Stimulated activated CD4-positive, alpha-beta T cell treated with anti-CD3 and anti-CD28 coated beads, TNF-alpha, amount 100 ng/mL, for 24 hours (primary cell): ENCODE results near the gene ZNF454.

Experiments
- DNase-seq, 3 experiments: peaks; one replicate each; pipeline ENCODE4 v3.0.0-alpha.2; 2020; ENCODE audit warnings: low read depth in 3 of 3

Gene ZNF454

GRCh38 chr5:178940569-178941360 lies at the start of gene ZNF454:
Gene ZNF454, plus strand, starts transcription at chr5:178941198. Its CDS starts 1,594 bp downstream, at chr5:178942792.
- no peak for DNase-seq

- DNase-seq: peak in 2 of 3 experiments; percentile 14 to 17
Observed at GRCh38 chr5:178895615-178896571, 45.1 kb upstream of the ZNF454 start, which contains the start of gene ZFP2. Gene ZFP2, plus strand, starts transcription at chr5:178895913. Its CDS starts 35,401 bp downstream, at chr5:178931314.

DNA sequence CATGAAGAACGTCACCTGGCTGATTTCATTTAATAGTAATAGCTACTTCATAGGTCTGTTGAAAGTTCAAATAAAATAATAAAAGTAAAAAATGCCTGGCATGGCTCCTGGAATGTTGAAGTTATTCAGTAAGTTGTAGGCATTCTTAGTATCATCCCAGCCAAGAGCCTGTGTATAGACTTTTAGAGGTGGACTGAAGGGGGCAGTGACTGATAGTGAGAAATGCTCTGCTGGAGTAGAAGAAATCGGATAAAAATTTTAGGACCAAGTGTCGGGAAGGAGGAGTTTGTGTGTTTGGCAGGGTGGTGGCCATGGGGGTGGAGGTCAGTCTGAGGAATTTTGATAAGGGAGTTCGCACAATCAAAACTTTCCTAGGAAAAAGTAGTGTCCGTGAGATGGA lies 41.7 kb upstream of the ZNF454 start:
- no peak for DNase-seq

DNA sequence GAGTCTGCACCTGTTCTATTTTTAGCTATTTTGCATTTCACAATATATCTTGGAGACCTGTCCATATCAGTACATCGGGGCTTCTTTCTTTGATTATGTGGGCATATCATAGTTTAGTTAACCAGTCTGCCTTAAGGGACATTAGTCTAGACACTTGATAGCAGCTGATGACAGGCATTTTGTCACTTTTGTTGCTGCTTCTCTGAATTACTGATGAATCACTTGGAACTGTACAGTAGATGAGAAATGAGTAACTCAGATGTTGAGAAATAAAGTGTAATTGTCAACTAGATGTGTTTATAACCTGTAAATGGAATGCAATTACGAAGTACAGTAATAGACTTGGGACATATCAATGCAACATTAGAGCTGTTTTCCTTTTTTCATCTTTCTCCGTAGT lies 38.1 kb upstream of the ZNF454 start:
- DNase-seq: no peak

DNA sequence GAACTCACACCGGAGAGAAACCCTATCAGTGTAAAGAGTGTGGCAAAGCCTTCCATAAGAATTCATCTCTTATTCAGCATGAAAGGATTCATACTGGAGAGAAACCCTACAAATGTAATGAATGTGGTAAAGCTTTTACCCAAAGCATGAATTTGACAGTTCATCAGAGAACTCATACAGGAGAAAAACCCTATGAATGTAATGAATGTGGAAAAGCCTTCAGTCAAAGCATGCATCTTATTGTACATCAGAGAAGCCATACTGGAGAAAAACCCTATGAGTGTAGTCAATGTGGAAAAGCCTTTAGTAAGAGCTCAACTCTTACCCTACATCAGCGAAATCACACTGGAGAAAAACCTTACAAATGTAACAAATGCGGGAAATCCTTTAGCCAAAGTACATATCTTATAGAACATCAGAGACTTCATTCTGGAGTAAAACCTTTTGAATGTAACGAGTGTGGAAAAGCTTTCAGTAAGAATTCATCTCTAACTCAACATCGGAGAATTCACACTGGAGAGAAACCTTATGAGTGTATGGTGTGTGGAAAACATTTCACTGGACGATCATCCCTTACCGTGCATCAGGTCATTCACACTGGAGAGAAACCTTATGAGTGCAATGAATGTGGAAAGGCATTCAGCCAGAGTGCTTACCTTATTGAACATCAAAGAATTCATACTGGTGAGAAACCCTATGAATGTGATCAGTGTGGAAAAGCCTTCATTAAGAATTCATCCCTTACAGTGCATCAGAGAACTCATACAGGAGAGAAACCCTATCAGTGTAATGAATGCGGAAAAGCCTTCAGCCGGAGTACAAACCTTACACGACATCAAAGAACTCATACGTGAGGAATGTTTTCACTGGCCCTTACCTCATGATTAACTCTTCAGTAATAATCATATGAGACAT lies 8.9 kb upstream of the ZNF454 start:
- no peak for DNase-seq

- DNase-seq: no peak
Observed at GRCh38 chr5:178941361-178941760, 363 bp downstream of the ZNF454 start.

DNA sequence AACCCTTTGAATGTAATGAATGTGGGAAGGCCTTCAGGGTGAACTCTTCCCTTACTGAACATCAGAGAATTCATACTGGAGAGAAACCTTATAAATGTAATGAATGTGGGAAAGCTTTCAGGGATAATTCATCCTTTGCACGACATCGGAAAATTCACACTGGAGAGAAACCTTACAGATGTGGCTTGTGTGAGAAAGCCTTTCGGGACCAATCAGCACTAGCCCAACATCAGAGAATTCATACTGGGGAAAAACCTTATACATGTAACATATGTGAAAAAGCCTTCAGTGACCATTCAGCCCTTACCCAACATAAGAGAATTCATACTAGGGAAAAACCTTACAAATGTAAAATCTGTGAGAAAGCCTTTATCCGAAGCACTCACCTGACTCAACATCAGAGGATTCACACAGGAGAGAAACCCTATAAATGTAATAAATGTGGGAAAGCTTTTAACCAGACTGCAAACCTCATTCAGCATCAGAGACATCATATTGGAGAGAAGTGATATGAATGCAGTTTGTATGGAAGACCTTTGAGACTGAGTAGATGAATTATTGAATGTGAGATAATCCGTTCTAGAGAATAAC lies 24.6 kb downstream of the ZNF454 start:
- DNase-seq: no peak

DNA sequence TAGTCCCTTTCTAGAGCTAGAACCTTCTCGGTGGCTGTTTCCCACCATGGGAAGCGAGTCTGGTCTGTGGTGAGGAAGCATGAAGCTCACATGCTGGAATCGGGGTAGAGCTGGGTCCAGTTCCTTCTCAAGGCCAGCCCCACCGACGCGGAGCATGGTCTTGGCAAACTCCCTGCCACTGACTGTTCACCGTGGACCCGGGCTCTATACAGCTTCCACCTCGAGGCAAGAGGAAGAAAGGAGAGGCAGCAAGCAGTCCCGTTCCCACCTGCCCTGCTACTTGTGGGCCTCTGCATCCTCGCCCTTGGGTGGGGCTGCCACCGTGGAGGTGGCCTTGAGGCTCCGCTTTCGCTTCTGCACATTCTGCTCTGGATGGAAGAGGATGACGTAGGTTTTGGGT lies 40.4 kb downstream of the ZNF454 start:
- DNase-seq: no peak

DNA sequence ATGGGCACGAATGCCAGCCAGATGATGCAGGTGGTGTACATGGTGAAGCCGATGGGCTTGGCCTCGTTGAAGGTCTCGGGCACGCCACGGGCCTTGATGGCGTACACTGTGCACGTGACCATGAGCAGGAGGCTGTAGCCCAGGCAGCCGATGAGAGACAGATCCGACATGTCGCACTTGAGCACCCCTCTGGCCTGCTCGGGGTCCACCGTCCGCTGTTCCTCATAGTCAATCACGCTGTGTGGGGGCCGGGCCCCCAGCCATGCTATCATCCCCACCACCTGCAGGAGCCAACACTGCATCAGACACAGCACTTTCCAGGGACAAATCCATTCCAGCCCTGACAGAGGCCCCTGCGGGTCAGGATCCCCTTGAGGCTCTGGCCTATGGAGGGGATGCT lies 41.9 kb downstream of the ZNF454 start:
- no peak for DNase-seq

DNA sequence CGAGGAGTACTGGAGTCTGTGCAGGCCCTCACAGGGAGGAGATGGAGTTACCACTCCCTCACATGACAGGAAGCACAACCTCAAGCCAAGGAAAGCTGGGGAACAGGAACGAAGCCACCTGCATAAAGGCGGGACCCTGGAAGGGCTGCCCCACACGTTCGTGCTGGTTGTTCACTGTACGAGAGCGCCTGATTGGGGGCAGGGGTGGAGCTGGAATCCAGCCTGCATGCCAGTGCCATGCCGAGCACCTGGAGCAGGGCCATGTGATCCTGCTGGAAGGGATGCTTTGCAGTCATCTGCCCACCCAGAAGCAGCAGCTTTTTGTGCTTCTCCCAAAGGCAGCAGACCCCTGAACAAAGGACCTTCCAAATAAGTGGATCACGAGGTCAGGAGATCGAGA lies 42.7 kb downstream of the ZNF454 start:
- no peak for DNase-seq

GRCh38 chr5:178984145-178985072 lies 43.4 kb downstream of the ZNF454 start:
- DNase-seq: no peak

GRCh38 chr5:178986326-178986960 lies 45.4 kb downstream of the ZNF454 start:
- no peak for DNase-seq

DNA sequence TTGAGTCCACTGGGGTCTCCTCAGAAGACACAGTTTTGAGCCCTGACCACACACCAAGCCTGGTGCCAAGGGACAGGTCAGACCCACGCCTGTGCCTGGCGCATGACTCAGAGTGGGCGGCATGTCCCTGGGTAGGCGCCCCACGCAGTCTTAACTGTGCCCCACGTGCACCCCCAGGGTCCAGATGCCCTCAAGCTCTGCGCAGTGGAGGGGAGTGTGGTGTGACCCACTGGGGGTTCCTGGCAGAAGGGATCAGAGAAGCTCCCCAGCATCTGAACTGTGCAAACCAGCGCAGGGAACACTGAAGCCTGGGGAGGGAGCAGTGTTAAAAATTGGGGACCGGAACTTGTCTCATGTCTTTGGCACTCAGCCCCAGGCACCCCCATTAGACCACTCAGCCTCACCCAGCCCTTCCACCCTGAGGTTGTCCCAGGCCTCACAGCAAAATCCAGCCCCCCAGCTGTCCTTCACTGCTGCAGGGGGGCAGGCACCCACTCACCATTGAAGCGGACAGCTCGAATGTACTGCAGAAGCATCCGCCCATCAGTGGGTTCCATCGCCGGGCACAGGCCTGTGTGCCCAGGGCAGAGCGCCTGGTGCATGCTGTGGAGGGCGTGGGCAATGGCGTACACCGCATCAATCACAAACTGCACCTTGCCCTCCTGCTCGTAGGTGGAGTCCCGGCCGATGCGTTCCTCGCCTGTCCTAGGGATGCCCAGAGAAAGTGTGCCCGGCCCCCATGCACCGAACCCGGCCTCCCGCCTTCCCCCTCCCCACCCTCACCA lies 47.6 kb downstream of the ZNF454 start:
- no peak for DNase-seq

- DNase-seq: no peak
Observed at GRCh38 chr5:178989311-178989710, 48.3 kb downstream of the ZNF454 start.

- no peak for DNase-seq
Observed at GRCh38 chr5:178990491-178990890, 49.5 kb downstream of the ZNF454 start.

- no peak for DNase-seq
Observed at GRCh38 chr5:178991190-178992145, 50.5 kb downstream of the ZNF454 start.

- no peak for DNase-seq
Observed at GRCh38 chr5:178992291-178992895, 51.4 kb downstream of the ZNF454 start.
